PC-3 (cell line): ENCODE results near the gene NFATC2.

Experiments used
- EZH2 ChIP-seq: fragments of 300-600 bp; sonication (generic); IDR thresholded peaks from one replicate; pipeline ENCODE4 v1.6.1; 2017; ENCODE audit warnings: antibody characterized with exemption, mild to moderate bottlenecking, low read length; ENCODE audit not compliant: unreplicated experiment
- EZH2phosphoT487 ChIP-seq: fragments of 300-600 bp; sonication (generic); IDR thresholded peaks from 2 replicates; pipeline ENCODE4 v1.6.1; 2018; ENCODE audit warnings: mild to moderate bottlenecking, antibody characterized with exemption, low read length, borderline replicate concordance
- TF ChIP-seq, protein P1 (sequence below): fragments of 300-600 bp; sonication (generic); conservative IDR thresholded peaks from 2 replicates; pipeline ENCODE4 v1.5.1; 2017; ENCODE audit warnings: antibody characterized with exemption, low read depth, mild to moderate bottlenecking, low read length

DNA sequence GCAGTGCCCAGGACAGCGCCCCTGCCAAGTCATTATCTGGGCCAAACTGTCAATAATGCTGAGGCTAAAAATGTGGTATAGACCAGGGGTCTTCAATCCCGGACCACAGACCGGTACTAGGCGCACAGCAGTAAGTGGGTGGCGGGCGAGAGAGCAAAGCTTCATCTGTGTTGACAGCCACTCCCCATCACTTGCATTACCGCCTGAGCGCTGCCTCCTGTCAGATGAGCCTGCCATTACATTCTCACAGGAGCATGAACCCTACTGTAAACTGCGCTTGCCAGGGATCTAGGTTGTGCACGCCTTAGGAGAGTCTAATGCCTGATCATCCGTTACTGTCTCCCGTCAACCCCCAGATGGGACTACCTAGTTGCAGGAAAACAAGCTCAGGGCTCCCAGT, 91.0 kb downstream of the NFATC2 start:
- TF ChIP-seq, protein P1, sequence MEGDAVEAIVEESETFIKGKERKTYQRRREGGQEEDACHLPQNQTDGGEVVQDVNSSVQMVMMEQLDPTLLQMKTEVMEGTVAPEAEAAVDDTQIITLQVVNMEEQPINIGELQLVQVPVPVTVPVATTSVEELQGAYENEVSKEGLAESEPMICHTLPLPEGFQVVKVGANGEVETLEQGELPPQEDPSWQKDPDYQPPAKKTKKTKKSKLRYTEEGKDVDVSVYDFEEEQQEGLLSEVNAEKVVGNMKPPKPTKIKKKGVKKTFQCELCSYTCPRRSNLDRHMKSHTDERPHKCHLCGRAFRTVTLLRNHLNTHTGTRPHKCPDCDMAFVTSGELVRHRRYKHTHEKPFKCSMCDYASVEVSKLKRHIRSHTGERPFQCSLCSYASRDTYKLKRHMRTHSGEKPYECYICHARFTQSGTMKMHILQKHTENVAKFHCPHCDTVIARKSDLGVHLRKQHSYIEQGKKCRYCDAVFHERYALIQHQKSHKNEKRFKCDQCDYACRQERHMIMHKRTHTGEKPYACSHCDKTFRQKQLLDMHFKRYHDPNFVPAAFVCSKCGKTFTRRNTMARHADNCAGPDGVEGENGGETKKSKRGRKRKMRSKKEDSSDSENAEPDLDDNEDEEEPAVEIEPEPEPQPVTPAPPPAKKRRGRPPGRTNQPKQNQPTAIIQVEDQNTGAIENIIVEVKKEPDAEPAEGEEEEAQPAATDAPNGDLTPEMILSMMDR, result no peak
- TF ChIP-seq EZH2 (no peak), EZH2phosphoT487 (no peak)
